DND-41 (cell line): ENCODE results near the gene ARL6IP1.
"Not testable (repeated sequence)": the region's sequence is repeated elsewhere in the genome, so short reads cannot be mapped to it uniquely, and the experiment has no call there.

ENCODE experiments used
- ATAC-seq: fragments of 200-7000 bp; cut with Tn5 transposase; 3 replicates; pipeline ENCODE4 v1.9.1; 2021; ENCODE audit warnings: low read depth; ENCODE audit not compliant: insufficient read depth
- DNase-seq: peaks from one replicate; pipeline ENCODE4 v3.0.0-alpha.2; 2020
- H2AFZ ChIP-seq: 2 replicates; pipeline ENCODE4 v1.6.0; 2012; ENCODE audit warnings: low read depth, low read length
- H3K27ac ChIP-seq: 2 replicates; pipeline ENCODE4 v1.5.1; 2012; ENCODE audit warnings: low read length, inconsistent platforms
- H3K27me3 ChIP-seq: fragments of 200-600 bp; sonication (generic); 2 replicates; pipeline ENCODE4 v1.6.0; 2012; ENCODE audit warnings: low read length, mild to moderate bottlenecking, inconsistent platforms; ENCODE audit not compliant: insufficient read depth, poor library complexity
- H3K36me3 ChIP-seq: 2 replicates; pipeline ENCODE4 v1.5.1; 2012; ENCODE audit warnings: low read length, inconsistent platforms; ENCODE audit not compliant: insufficient read depth
- H3K4me1 ChIP-seq: 2 replicates; pipeline ENCODE4 v1.5.1; 2012; ENCODE audit warnings: mild to moderate bottlenecking, low read length; ENCODE audit not compliant: insufficient read depth
- H3K4me2 ChIP-seq: 2 replicates; pipeline ENCODE4 v1.6.0; 2012; ENCODE audit warnings: mild to moderate bottlenecking, moderate library complexity, low read length, inconsistent platforms; ENCODE audit not compliant: insufficient read depth
- H3K4me3 ChIP-seq, 2 experiments: fragments of 200-600 bp in 1 of 2; shearing (Covaris generic) in 1 of 2; 2 replicates each; pipeline ENCODE4 v1.5.1; 2012 to 2016; ENCODE audit warnings: inconsistent platforms in 2 of 2, low read length in 2 of 2, mild to moderate bottlenecking in 2 of 2, low read depth in 1 of 2, moderate library complexity in 1 of 2
- H3K79me2 ChIP-seq: 2 replicates; pipeline ENCODE4 v1.6.0; 2012; ENCODE audit warnings: low read length, inconsistent platforms; ENCODE audit not compliant: insufficient read depth
- H3K9ac ChIP-seq: 2 replicates; pipeline ENCODE4 v1.6.0; 2012; ENCODE audit warnings: low read depth, mild to moderate bottlenecking, inconsistent platforms, low read length, moderate library complexity
- H3K9me3 ChIP-seq: 2 replicates; pipeline ENCODE4 v1.5.1; 2012; ENCODE audit warnings: low read length, moderate library complexity, mild to moderate bottlenecking, inconsistent platforms; ENCODE audit not compliant: insufficient read depth, severe bottlenecking
- H4K20me1 ChIP-seq: 2 replicates; pipeline ENCODE4 v1.6.0; 2012; ENCODE audit warnings: low read length; ENCODE audit not compliant: insufficient read depth
- CTCF ChIP-seq: IDR thresholded peaks from 2 replicates; pipeline ENCODE4 v1.5.1; 2012; ENCODE audit warnings: borderline replicate concordance, low read length, moderate library complexity, mild to moderate bottlenecking; ENCODE audit not compliant: poor library complexity, severe bottlenecking; ENCODE audit errors: extremely low read depth

The ARL6IP1 gene

GRCh38 chr16:18774651-18775050, 26.7 kb downstream of the ARL6IP1 start:
- not testable (repeated sequence) for ATAC-seq, H3K4me2 ChIP-seq, H2AFZ ChIP-seq, H3K4me1 ChIP-seq, H3K9ac ChIP-seq, H3K27ac ChIP-seq, H3K4me3 ChIP-seq, DNase-seq, H3K9me3 ChIP-seq, H3K79me2 ChIP-seq, H4K20me1 ChIP-seq, H3K27me3 ChIP-seq, H3K36me3 ChIP-seq

- H2AFZ ChIP-seq, H3K4me2 ChIP-seq, H3K4me1 ChIP-seq, H4K20me1 ChIP-seq, ATAC-seq, H3K27ac ChIP-seq, DNase-seq, H3K9ac ChIP-seq, H3K4me3 ChIP-seq, H3K9me3 ChIP-seq, H3K36me3 ChIP-seq, H3K27me3 ChIP-seq, H3K79me2 ChIP-seq: not testable (repeated sequence)
Measured at GRCh38 chr16:18772171-18772570, 29.2 kb downstream of the ARL6IP1 start.

- H3K4me1 ChIP-seq, H4K20me1 ChIP-seq, H3K27ac ChIP-seq, H2AFZ ChIP-seq, H3K27me3 ChIP-seq, H3K9ac ChIP-seq, H3K4me2 ChIP-seq, H3K4me3 ChIP-seq, H3K79me2 ChIP-seq, H3K9me3 ChIP-seq, DNase-seq, H3K36me3 ChIP-seq, ATAC-seq: not testable (repeated sequence)
Measured at GRCh38 chr16:18770336-18770962, 30.9 kb downstream of the ARL6IP1 start.

GRCh38 chr16:18767217-18767616, 34.1 kb downstream of the ARL6IP1 start:
- H3K36me3 ChIP-seq, H3K4me3 ChIP-seq, H4K20me1 ChIP-seq, H3K79me2 ChIP-seq, H3K27me3 ChIP-seq, H3K9me3 ChIP-seq, DNase-seq, ATAC-seq, H3K27ac ChIP-seq, H3K9ac ChIP-seq, H3K4me1 ChIP-seq, H2AFZ ChIP-seq, H3K4me2 ChIP-seq: not testable (repeated sequence)

GRCh38 chr16:18762713-18763112, 38.6 kb downstream of the ARL6IP1 start:
- H2AFZ ChIP-seq, H3K4me3 ChIP-seq, H4K20me1 ChIP-seq, H3K36me3 ChIP-seq, H3K9me3 ChIP-seq, H3K27ac ChIP-seq, H3K9ac ChIP-seq, H3K4me2 ChIP-seq, ATAC-seq, H3K27me3 ChIP-seq, H3K4me1 ChIP-seq, H3K79me2 ChIP-seq, DNase-seq: not testable (repeated sequence)

GRCh38 chr16:18759598-18760520, 41.5 kb downstream of the ARL6IP1 start:
- H3K4me2 ChIP-seq, H2AFZ ChIP-seq, H3K36me3 ChIP-seq, H3K4me3 ChIP-seq, H3K9me3 ChIP-seq, H3K27ac ChIP-seq, H3K4me1 ChIP-seq, H4K20me1 ChIP-seq, H3K9ac ChIP-seq, H3K27me3 ChIP-seq, H3K79me2 ChIP-seq: not testable (repeated sequence)
- TF ChIP-seq CTCF, result peak; percentile 61
- ATAC-seq (peak; percentile 89), DNase-seq (peak; percentile 68)

GRCh38 chr16:18757960-18758660, 43.2 kb downstream of the ARL6IP1 start:
- H3K79me2 ChIP-seq, H3K4me2 ChIP-seq, H3K9ac ChIP-seq, H4K20me1 ChIP-seq, H3K9me3 ChIP-seq, H3K27ac ChIP-seq, H3K4me3 ChIP-seq, H3K4me1 ChIP-seq, H2AFZ ChIP-seq, H3K27me3 ChIP-seq, H3K36me3 ChIP-seq, DNase-seq: not testable (repeated sequence)
- ATAC-seq, result peak; percentile 49
